HG03432 (cell line): ENCODE measurements around the gene EMC10.
"Not testable (repeated sequence)": the region's sequence is repeated elsewhere in the genome, so short reads cannot be mapped to it uniquely, and the experiment has no call there.

ENCODE experiments used
- ATAC-seq: cut with Tn5 transposase; IDR thresholded peaks from one replicate; pipeline ENCODE4 v1.9.1; 2021; ENCODE audit warnings: mild to moderate bottlenecking, moderate library complexity; ENCODE audit not compliant: unreplicated experiment

Gene EMC10

DNA sequence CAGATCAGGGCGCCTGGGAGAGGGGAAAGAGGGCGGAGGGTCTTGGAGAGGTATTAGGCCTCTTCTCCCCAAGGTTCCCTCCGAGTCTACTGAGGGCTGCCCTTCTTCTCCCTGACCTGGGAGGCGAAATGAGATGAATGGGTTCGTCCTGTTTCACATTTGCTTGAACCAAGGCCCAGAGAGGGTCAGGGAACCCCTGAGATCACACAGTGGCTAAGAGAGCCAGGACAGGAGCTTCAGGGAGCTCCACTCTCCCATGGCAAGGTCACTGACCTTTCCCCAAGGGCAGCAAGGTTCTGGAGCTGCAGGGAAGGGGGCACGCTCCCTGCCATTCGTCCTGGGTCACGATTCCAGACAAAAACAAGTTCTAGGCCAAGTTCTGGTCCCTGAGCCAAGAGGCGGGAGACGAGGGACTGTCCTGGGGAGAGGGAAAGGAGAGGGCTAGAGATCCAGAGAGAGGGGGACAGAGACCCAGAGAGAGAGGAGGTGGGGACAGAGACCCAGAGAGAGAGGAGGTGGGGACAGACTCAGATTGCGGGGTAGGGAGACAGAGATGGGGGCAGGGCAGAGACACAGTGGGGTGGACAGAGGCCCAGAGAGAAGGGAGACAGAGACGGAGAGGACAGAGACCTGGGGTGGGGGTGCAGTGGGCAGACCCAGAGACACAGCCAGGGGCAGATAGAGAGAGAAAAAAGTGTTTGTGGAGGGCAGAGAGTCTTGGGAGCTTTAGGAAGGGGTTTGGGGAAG lies 36.9 kb downstream of the EMC10 start:
- ATAC-seq, result no peak

DNA sequence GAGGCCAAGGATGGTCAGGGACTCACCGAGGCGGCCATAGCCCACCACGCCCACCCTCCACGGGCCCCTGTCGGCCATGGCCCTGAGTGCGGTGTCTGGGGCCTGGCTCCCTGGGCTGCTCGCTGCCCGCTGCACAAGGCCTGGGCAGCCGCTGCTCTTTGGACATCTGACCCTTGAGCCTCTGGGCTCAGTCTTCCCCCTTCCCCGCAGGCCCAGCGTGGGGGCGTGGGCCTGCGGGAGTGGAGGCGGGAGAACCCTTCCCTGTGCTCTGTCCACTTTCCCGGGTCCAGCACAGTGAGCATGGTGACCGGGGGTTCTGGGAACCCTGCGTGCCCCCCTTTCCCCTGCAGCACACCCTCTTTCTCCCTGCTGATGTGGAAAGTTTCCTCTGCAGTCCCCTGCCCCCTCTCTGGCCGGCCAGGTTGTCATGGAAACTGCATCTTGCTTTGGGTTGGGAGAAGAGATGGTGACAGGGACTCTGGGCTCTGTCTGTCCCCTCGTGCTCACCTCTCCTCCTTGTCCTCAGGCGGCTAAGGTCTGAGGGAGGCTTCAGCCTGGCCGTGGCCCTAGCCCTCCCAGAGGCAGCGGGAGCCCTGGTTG lies 37.5 kb downstream of the EMC10 start, which contains the start of gene ASPDH:
Gene ASPDH, minus strand, starts transcription at position 168 of the 600 bp plus-strand sequence. Its CDS starts 90 bp downstream, at position 78.
- no peak for ATAC-seq

DNA sequence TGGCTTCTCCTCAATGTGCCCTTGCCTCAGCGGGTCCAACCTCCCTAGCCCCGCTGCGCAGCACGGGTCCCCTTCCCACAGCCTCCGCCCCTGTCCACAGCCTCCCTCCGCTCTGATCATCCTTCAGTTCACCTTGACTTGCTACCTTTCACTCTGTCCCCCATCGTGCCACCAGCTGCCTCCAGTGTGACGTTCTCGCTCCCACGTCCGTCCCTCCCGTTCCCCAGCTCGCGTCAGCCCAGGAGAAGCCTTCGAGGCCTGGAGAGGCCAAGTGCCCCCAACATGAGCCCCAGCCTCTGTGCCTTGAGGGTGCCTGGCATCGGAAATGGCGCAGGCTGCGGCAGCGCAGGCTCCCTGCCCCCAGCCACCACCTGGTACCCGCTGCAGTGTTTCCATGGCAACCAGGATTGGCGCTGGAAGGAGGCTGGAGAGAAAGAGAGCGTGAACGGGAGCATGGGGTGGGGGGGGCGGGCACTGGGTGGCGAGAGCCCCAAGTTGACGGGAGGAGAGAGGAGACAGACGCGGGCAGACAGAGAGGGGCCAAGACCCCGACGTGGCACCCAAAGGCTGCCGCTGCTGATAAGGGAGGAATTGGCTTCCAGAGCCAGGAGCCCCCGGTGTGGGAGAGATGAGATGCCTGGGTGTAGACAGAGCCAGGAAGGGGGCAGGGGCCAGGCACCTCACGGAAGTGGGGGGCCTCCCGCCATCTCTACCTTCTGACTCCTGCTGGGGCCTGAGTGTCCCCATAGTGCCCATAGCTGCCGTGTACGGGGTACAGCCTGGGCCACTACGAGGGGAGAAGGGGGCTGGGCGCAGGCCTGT lies 38.2 kb downstream of the EMC10 start:
- no peak for ATAC-seq

DNA sequence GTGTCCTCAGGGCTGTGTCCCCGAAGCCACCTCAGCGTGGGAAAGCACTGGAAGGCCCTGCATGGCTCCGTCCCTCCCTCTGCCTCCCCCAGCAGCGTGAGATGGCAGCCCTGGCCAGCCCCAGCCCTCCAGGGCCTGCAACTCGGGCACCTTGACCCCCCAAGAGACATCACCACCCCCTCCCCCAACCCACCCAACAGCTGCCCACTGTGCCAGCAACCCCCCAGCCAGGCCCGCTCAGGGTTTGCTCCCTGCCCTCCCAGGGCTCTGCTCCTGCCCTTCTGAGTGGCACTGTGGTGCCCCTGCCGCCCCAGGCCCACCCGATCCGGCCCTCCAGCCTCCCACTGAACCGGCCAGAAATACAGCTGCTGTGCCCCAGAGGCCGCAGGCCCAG lies 38.9 kb downstream of the EMC10 start:
- no peak for ATAC-seq

DNA sequence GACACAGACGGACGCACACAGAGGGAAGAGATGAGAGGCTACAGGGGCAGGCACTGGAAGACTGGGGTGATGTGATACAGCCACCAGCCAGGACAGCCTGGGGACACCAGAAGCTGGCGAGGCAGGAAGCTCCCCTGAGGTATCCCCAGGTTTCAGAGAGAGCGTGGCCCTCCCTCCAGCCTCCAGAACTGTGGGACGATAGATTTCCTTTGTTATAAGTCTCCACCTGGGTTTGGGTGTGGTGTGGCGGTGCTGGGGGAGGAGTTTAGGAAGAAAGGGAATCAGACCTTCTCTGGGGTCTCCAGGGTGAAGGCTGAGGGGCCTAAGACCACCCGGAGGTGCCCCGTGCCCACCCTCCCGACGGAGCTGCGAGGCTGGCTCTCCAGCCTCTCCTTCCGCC lies 40.1 kb downstream of the EMC10 start:
- no peak for ATAC-seq

DNA sequence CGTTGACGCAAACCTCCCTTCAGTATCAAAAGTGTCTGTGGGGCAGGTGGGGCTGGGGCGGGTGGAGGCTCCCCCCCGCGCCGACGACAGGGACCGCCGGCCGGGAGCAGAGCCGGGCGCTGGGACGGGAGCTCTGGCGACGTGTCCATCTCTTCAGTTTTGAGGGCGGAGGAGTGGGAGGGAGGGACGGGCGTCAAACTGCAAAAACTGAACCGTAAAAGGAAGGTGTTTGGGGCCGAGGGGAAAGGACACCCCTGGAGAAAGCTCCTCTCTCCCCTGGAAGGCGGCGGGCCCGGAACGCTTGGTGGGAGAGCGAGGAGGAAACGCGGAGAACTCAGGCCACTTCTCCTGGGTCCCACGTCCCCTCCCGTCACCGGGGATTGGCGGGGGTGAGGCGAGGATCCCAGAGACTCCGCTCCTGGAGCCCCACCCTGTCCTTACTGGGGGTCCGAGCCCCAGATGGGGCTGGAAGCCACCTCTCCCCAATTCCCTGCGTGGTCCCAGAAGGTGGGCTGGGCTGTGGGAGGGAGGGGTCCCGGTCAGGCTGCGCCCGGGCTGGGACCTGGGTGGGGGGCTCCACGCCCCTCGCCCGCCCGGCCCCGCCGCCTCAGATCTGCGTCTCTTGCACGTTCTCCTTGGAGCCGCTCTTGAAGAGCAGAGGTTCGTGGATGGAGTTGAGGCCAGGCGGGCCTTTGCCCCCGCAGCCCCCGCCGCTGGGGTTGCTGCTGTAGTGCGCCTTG lies 40.8 kb downstream of the EMC10 start:
- ATAC-seq, result no peak

DNA sequence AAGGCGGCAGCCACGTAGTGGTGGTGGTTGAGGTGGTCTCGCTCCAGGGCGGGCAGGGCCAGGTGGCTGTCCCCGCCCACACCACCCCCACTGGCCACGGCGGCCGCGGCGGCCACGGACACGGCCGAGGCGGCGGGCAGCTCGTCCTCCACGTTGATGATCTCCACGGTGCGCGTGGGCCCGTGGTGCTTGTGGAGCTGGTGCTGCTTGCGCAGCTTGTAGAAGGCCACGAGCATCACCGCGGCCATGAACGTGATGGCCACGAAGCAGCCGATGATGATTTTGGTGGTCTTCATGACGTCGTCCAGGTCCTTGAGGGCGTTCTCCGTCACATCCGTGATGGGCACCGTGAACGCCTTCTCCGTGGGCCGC lies 41.4 kb downstream of the EMC10 start:
- ATAC-seq, result no peak

DNA sequence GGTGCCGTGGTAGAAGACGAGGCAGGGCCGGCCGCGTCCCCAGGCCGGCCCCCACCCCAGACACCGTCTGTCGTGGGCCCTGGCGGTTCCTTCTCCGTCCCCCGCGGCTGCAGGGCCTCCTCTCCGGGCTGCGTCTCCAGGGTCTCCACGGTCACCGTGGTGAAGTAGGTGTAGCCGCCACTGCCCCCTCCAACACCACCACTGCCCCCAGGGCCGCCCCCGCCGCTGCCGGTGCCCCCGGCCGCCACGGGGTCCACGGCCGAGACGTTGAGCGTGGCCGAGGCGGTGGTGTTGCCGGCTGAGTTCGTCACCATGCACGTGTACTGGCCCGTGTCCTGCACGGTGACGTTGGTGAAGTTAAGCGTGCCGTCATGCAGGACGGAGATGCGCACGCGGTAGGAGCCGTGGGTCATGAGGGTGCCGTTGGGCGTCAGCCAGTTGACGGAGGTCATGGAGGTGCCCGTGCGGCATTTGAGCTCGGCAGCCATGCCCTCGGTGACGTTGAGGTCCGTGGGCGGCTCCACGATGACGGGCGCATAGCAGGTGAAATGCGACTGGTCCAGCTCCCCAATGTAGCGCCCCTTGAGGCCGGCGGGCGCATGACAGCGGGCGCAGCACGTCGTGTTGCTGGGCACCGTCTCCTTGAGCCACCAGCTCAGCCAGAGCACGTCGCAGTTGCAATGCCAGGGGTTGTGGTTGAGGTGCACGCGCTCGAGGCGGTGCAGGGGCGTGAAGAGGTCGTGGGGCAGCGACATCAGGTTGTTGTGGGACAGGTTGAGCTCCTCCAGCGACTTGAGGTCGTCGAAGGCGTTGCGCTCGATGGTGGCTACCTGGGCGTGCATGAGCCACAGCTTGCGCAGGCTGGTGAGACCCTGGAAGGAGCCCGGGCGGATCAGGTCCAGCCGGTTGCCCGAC lies 42.0 kb downstream of the EMC10 start:
- no peak for ATAC-seq

DNA sequence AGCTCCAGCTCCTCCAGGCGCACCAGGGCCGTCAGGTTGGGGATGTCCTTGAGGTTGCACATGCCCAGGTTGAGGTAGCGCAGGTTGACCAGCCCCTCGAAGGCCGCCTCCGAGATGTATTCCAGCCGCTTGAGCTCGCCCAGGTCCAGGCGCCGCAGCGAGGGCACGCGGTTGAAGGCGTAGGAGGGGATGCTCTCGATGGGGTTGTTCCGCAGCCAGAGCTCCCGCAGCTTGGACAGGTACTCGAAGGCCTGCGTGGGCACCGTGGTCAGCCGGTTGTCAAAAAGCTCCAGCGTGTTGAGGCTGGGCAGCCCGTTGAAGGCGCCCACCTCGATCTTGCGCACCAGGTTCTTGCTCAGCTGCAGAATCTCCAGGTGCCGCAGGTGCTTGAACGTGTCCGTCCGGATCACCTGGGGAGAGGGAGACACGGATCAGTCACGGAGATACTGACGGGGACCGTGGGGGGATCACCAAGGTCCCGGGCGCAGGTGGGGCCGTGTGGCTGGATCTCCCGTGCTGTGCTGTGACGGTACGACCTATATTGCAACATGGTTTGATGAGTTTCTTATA lies 42.8 kb downstream of the EMC10 start:
- no peak for ATAC-seq

DNA sequence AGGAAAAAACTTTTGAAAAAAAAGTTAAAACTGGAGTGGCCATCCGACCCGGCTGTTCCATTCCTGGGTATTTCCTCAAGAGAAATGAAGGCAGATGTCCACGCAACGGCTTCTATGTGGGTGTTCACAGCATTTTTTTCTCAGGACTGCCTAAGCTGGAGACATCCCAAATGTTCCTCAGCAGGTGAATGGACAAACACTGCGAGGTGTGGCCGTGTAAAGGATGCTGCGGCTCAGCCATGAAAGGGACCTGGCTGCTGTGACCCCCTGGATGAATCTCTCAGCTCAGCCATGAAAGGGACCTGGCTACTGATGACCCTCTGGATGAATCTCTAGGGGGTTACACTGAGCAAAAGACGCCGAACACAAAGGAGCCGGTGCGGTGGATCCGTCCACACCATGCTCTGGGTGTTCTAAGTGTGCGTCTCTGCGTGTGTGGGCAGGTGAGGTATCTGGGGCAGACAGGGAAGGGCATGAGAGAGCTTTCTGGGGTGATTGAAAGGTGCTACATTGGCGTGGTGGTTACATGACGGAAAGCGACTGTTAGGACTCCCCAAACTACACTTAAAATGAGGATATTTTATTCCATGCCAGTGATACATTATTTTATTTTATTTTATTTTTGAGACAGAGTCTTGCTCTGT lies 44.6 kb downstream of the EMC10 start:
- no peak for ATAC-seq

DNA sequence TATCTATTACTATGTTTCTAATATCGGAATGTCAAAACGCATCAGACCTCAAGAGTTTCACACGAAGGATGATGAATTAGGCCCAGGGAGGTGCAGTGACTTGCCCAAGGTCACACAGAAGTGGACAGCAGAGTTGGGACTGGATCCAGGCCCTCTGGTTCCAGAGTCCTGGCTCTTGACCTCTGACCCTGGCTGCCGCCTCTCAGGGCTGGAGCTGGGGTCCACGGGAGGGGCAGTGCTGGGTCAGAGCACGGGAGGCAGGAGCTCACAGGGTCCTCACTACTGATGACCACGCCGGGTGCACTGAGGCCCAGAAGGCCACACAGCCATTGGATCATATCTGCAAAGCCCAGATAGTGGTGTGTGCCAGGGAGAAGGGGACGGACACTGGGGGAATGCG lies 46.6 kb downstream of the EMC10 start:
- ATAC-seq, result no peak

DNA sequence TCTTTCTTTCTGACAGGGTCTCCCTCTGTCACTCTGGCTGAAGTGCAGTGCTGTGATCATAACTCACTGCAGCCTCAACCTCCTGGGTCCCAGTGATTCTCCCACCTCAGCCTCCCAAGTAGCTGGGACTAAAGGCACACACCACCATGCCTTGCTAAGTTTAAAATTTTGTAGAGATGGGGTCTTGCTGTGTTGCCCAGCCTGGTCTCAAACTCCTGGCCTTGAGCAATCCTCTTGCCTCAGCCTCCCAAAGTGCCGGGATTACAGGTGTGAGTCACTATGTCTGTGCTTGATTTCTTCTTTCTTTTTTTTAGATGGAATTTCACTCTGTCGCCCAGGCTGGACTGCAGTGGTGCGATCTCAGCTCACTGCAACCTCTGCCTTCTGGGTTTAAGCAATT lies 51.7 kb downstream of the EMC10 start:
- not testable (repeated sequence) for ATAC-seq

DNA sequence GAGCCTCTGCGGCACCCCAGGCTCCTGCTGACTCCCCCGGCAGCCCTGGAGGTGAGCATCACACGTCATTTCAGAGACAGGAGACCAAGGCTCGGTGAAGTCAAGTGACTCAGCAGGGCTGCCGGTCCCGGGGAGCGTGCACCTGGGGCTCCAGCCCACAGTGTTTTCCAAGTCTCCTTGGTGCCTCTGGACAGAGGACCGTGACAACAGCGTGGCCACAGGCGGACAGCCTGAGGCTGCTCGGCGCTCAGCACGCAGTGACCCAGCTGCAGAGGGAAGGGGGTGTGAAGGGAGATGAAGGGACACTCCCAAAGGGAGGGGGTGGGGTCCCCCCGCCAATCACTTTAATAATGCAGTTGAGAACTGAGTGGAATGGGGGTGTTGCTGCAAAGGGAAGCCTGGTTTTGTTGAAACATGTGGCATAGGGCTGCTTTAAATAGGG lies 54.9 kb downstream of the EMC10 start:
- ATAC-seq, result no peak

DNA sequence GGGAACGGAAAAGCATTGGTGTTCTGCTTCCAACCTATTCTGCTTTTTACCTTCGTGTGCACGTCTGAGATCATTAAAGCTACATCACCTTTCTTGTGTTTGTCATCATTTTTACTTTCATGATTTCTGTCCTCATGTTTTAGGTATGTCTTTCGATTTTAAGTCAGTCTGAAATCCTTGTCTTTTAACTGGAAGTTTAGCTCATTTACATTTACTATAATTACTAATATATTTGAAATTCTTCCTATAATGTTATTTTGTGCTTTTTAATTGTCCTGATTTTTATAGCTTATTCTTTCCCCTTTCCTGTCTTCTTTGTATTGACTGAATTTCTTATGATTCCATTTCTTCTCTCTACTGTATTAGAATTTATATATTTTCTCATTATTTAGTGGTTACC lies 56.6 kb downstream of the EMC10 start:
- no peak for ATAC-seq

DNA sequence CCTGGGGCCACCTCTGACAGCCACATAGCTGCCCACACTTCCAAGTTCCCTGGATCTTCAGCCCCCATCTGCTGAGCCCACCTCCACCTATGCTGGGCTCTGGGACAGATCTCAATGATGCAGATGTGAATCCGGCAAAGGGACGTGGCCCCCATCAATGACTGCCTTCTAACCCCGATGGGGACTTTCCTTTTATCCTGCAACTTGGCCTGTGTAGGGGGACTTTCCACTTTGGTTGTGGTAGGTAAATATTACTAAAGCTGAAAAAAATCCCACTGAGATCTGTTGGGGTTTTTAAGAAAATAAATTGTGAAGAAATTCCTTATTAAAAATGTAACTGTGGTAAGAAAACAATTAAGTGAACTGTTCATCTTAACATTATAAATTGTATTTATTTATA lies 58.2 kb downstream of the EMC10 start:
- no peak for ATAC-seq

DNA sequence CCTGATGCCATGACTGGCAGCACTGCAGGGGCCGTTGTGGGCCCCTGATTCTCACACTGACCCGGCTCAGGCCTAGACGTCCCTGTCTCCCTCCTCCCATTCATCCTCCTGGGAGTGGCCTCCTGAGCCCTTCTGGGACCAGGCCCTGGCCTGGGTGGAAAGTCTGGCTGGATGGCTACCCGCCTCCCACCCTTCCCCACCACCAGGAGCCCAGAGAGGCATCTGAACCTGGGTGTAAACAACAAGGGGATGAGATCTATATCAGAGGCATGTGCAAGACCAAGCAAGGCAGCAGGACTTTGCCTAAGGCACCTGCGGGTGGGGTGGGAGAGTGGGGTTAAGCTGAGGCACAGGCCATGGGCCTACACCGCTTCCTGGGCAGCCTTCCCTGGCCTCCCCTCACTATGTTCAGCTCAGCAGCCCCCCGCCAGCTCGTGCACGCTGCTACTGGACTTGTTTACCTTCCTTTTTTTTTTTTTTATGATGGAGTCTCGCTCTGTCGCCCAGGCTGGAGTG lies 59.4 kb downstream of the EMC10 start:
- no peak for ATAC-seq

DNA sequence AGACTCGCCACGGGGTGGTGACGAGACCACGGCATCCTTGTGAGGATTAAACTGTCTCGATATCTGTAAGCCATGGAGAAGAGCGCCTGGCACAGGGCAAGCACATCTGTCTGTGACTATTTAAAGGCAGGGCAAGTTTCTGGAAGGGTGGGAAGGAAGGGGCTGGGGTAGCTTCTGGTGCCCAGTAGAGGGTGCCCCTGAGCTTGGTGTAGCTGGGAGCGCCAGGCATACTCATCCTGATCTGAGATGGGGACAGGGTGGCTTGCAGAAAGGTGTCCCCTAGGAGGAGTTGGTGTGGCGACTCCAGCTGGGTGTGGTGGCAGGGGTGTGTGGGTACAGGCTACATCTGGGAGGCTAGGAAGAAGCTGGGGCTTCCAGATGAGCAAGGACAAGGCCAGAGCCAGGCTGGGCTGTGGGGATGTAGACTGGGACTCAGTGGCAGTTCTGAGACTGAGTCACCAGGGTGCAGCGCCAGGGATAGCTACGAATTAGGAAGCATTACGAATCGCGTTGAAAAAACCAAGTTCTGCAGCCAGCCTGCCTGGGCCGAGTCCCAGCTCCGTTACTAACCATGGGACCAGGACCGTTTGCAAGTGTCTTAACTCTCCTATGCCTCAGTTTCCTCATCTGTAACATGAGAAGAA lies 60.5 kb downstream of the EMC10 start:
- no peak for ATAC-seq

DNA sequence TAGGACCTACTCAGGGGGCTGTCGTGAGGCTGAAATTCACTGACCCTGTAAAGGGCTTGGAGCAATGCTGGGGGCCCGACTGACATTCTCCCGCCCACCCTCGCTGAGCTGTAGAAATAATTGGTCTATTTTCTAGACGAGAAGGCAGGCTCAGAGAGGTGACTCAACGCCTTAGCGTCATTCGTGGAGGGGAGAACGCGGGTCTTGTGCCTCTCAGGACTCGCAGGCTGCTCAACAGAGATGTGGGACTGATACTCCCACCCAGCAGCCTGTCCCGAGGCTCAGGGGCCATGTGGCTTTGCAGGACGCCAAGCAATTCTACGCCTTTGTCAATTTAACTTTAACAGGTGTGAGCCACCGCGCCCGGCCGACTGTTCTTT lies 61.0 kb downstream of the EMC10 start:
- no peak for ATAC-seq
